H1 (cell line): Measurements from ENCODE around the gene C2CD3. TPM values are rescaled to one million over a fixed set of nuclear protein-coding genes. Genes with fewer than 3 reads are reported as not detected.

Experiments used
- ASH2L ChIP-seq: fragments of 200-600, 300-600 bp; sonication (generic); IDR thresholded peaks from one replicate; pipeline ENCODE4 v1.7.1; 2017; ENCODE audit warnings: low read length
- ATF2 ChIP-seq: IDR thresholded peaks from 2 replicates; pipeline ENCODE4 v1.6.1; 2012; ENCODE audit warnings: low read length, inconsistent platforms
- BRCA1 ChIP-seq: IDR thresholded peaks from 2 replicates; pipeline ENCODE4 v1.6.1; 2012; ENCODE audit warnings: low read depth, low read length, improper control_type of control experiment
- CEBPB ChIP-seq: IDR thresholded peaks from 2 replicates; pipeline ENCODE4 v1.6.1; 2012; ENCODE audit warnings: low read depth, low read length
- CHD1 ChIP-seq: IDR thresholded peaks from 2 replicates; pipeline ENCODE4 v1.6.1; 2012; ENCODE audit warnings: low read depth, low read length, improper control_type of control experiment
- CHD2 ChIP-seq: IDR thresholded peaks from 2 replicates; pipeline ENCODE4 v1.6.1; 2012; ENCODE audit warnings: low read length, improper control_type of control experiment
- CTBP2 ChIP-seq: IDR thresholded peaks from 2 replicates; pipeline ENCODE4 v1.7.0; 2011; ENCODE audit warnings: borderline replicate concordance, mild to moderate bottlenecking, moderate library complexity, mixed read lengths, low read length; ENCODE audit not compliant: insufficient read depth, insufficient read length
- EGR1 ChIP-seq: IDR thresholded peaks from 2 replicates; pipeline ENCODE4 v1.6.1; 2011; ENCODE audit warnings: low read depth, low read length, borderline replicate concordance
- GABPA ChIP-seq: IDR thresholded peaks from 2 replicates; pipeline ENCODE4 v1.6.1; 2011; ENCODE audit warnings: mild to moderate bottlenecking, low read length, moderate library complexity, borderline replicate concordance; ENCODE audit not compliant: insufficient read depth
- GTF2F1 ChIP-seq: IDR thresholded peaks from 2 replicates; pipeline ENCODE4 v1.6.1; 2012; ENCODE audit warnings: low read depth, low read length, improper control_type of control experiment, borderline replicate concordance
- JUND ChIP-seq: IDR thresholded peaks from 2 replicates; pipeline ENCODE4 v1.6.1; 2011; ENCODE audit warnings: mild to moderate bottlenecking, improper control_type of control experiment, low read length
- KDM5A ChIP-seq: fragments of 200-600 bp; IDR thresholded peaks from 2 replicates; pipeline ENCODE4 v1.7.1; 2012; ENCODE audit warnings: mild to moderate bottlenecking, low read length, inconsistent platforms, mixed read lengths
- POU5F1 ChIP-seq: IDR thresholded peaks from 2 replicates; pipeline ENCODE4 v1.6.1; 2011; ENCODE audit warnings: low read depth, mild to moderate bottlenecking, low read length, moderate library complexity
- RBBP5 ChIP-seq: IDR thresholded peaks from 2 replicates; pipeline ENCODE4 v1.7.1; 2012; ENCODE audit warnings: low read depth, mild to moderate bottlenecking, inconsistent platforms, low read length, moderate library complexity, borderline replicate concordance
- RFX5 ChIP-seq: IDR thresholded peaks from 2 replicates; pipeline ENCODE4 v1.6.1; 2011; ENCODE audit warnings: low read depth, low read length, improper control_type of control experiment, borderline replicate concordance
- RNF2 ChIP-seq: fragments of 200-900, 300-1000 bp; sonication (generic); IDR thresholded peaks from 2 replicates; pipeline ENCODE4 v1.7.1; 2016; ENCODE audit warnings: borderline replicate concordance, low read depth, mild to moderate bottlenecking, antibody characterized with exemption, low read length; ENCODE audit not compliant: poor library complexity, severe bottlenecking; ENCODE audit errors: missing control alignments
- RXRA ChIP-seq: IDR thresholded peaks from 2 replicates; pipeline ENCODE4 v1.6.1; 2011; ENCODE audit warnings: low read depth, mild to moderate bottlenecking, low read length, moderate library complexity; ENCODE audit not compliant: insufficient read depth
- SIN3A ChIP-seq, 2 experiments: IDR thresholded peaks in 1 of 2; conservative IDR thresholded peaks in 1 of 2; 2 replicates each; pipeline ENCODE4 v1.6.1; 2011 to 2012; ENCODE audit warnings: low read length in 2 of 2, improper control_type of control experiment in 1 of 2, low read depth in 1 of 2, mild to moderate bottlenecking in 1 of 2
- SIX5 ChIP-seq: IDR thresholded peaks from 2 replicates; pipeline ENCODE4 v1.6.1; 2011; ENCODE audit warnings: mild to moderate bottlenecking, low read depth, low read length
- TAF7 ChIP-seq: optimal IDR thresholded peaks from 2 replicates; pipeline ENCODE3; 2011; ENCODE audit warnings: low read depth, mild to moderate bottlenecking, inconsistent platforms, low read length, moderate library complexity, borderline replicate concordance
- TBP ChIP-seq: IDR thresholded peaks from 2 replicates; pipeline ENCODE4 v1.6.1; 2011; ENCODE audit warnings: low read depth, low read length, improper control_type of control experiment
- polyA plus RNA-seq, 7 experiments: library from polyadenylated mRNA; depleted of rRNA in 3 of 7; stranded (reverse) in 5 of 7; unstranded in 2 of 7; fragments of >200 nt in 5 of 7; fragments of 200-250 nt in 2 of 7; gene quantifications; 1 replicate in 5 of 7; 2 replicates in 1 of 7; 4 replicates in 1 of 7; pipeline versions ENCODE4 v1.2.1 to v1.2.3, GENCODE V29; 2011 to 2013; ENCODE audit warnings: missing spikeins in 2 of 7, mixed read lengths in 2 of 7
- total RNA-seq: library from RNA; stranded (reverse); fragmentation: NEBNext Ultra II Directional; extraction: Animal tissue kit (Norgen Biotek cat#: 25700); gene quantifications from 2 replicates; pipeline ENCODE4 v1.2.1, GENCODE V29; 2021

Gene C2CD3
- total and polyA plus RNA-seq, 2 of the 8 experiments (the other 6 are each of a cell fraction or from before 2014, with no cell fraction given) = 11.0 to 29.1 TPM

- peak; percentile 78; the same call in 1 of the 2 replicates for TF ChIP-seq GABPA
- TF ChIP-seq TAF7 = peak; percentile 20
- no peak for TF ChIP-seq RNF2
- peak; percentile 86 for TF ChIP-seq EGR1
- TF ChIP-seq CEBPB = 0 out of 2 replicates have a peak, but pooled peaks have one; percentile 3
- TF ChIP-seq RBBP5 = peak; percentile 80
- TF ChIP-seq POU5F1 = no peak
- no peak for TF ChIP-seq ATF2
- no peak for TF ChIP-seq RXRA
- TF ChIP-seq TBP = peak; percentile 69
- TF ChIP-seq SIN3A (conservative IDR thresholded peaks at IDR 0.05 in 1 of 2, IDR thresholded peaks at IDR 0.05 in 1 of 2; ENCODE audit: low read depth in 1 of 2, low read length in 2 of 2) = peak; percentile 33 to 85; a peak in 2 of 4 replicates
- TF ChIP-seq JUND = no peak
- no peak for TF ChIP-seq GTF2F1
- peak; percentile 88 for TF ChIP-seq ASH2L
- TF ChIP-seq RFX5 = no peak
- peak; percentile 27 for TF ChIP-seq CTBP2
- no peak for TF ChIP-seq BRCA1
- no peak for TF ChIP-seq CHD1
- TF ChIP-seq CHD2 = 0 out of 2 replicates have a peak, but pooled peaks have one; percentile 11
- TF ChIP-seq SIX5 = peak; percentile 75
- TF ChIP-seq KDM5A = no peak
These were observed at the start of gene C2CD3, which contains the start of gene PPME1 (continued) for GRCh38 chr11:74170694-74171629.
